HepG2 (cell line): ENCODE measurements around the gene DHX8. TPM values are rescaled to one million over a fixed set of nuclear protein-coding genes. Genes with fewer than 3 reads are reported as not detected.

Source experiments
- ATF2 ChIP-seq: sonication (generic); formaldehyde crosslinking; IDR thresholded peaks from 2 replicates; pipeline ENCODE4 v1.4.0; 2020; ENCODE audit warnings: missing genetic modification reagents
- ATF3 ChIP-seq: sonication (generic); formaldehyde crosslinking; IDR thresholded peaks from 2 replicates; pipeline ENCODE4 v1.4.0; 2020; ENCODE audit warnings: missing genetic modification reagents
- CAMTA2 ChIP-seq: sonication (generic); formaldehyde crosslinking; IDR thresholded peaks from 2 replicates; pipeline ENCODE4 v1.4.0; 2020; ENCODE audit warnings: mild to moderate bottlenecking, missing genetic modification reagents, borderline replicate concordance
- CBX5 ChIP-seq: sonication (generic); formaldehyde crosslinking; IDR thresholded peaks from 2 replicates; pipeline ENCODE4 v1.4.0; 2020; ENCODE audit warnings: missing genetic modification reagents, borderline replicate concordance
- ELF4 ChIP-seq: sonication (generic); formaldehyde crosslinking; IDR thresholded peaks from 2 replicates; pipeline ENCODE4 v1.5.0; 2020; ENCODE audit warnings: missing genetic modification reagents, mild to moderate bottlenecking, moderate library complexity, borderline replicate concordance
- FOSL1 ChIP-seq: sonication (generic); formaldehyde crosslinking; IDR thresholded peaks from 2 replicates; pipeline ENCODE4 v1.9.0; 2021; ENCODE audit warnings: missing genetic modification reagents, borderline replicate concordance
- HBP1 ChIP-seq: IDR thresholded peaks from 2 replicates; pipeline ENCODE4 v1.6.1; 2016; ENCODE audit warnings: low read depth, control low read depth
- KDM2A ChIP-seq: sonication (generic); formaldehyde crosslinking; IDR thresholded peaks from 2 replicates; pipeline ENCODE4 v1.4.0; 2020; ENCODE audit warnings: low read depth, missing genetic modification reagents, borderline replicate concordance
- POGK ChIP-seq: sonication (generic); formaldehyde crosslinking; conservative IDR thresholded peaks from 2 replicates; pipeline ENCODE4 v1.8.0; 2022; ENCODE audit warnings: mild to moderate bottlenecking, moderate library complexity, missing genetic modification reagents
- RARA ChIP-seq: IDR thresholded peaks from 2 replicates; pipeline ENCODE4 v1.6.1; 2016; ENCODE audit warnings: missing genetic modification reagents, missing compliant biosample characterization
- REPIN1 ChIP-seq: sonication (generic); formaldehyde crosslinking; IDR thresholded peaks from 2 replicates; pipeline ENCODE4 v1.8.0; 2022; ENCODE audit warnings: missing genetic modification reagents, low read depth, mild to moderate bottlenecking, borderline replicate concordance
- SCMH1 ChIP-seq: sonication (generic); formaldehyde crosslinking; IDR thresholded peaks from 2 replicates; pipeline ENCODE4 v1.9.0; 2021; ENCODE audit warnings: missing genetic modification reagents, mild to moderate bottlenecking, borderline replicate concordance
- TP53 ChIP-seq: sonication (generic); formaldehyde crosslinking; conservative IDR thresholded peaks from 2 replicates; pipeline ENCODE4 v1.4.0; 2020; ENCODE audit warnings: missing genetic modification reagents
- ZFP41 ChIP-seq: sonication (generic); formaldehyde crosslinking; IDR thresholded peaks from 2 replicates; pipeline ENCODE4 v1.4.0; 2020; ENCODE audit warnings: mild to moderate bottlenecking, missing genetic modification reagents, borderline replicate concordance
- ZFP62 ChIP-seq: sonication (generic); formaldehyde crosslinking; IDR thresholded peaks from 2 replicates; pipeline ENCODE4 v1.4.0; 2020; ENCODE audit warnings: missing genetic modification reagents
- ZMYM3 ChIP-seq: sonication (generic); formaldehyde crosslinking; IDR thresholded peaks from 2 replicates; pipeline ENCODE4 v1.5.1; 2020; ENCODE audit warnings: mild to moderate bottlenecking, missing genetic modification reagents
- ZNF160 ChIP-seq: sonication (generic); formaldehyde crosslinking; IDR thresholded peaks from 2 replicates; pipeline ENCODE4 v1.8.0; 2022; ENCODE audit warnings: mild to moderate bottlenecking, inconsistent platforms, missing genetic modification reagents
- ZNF333 ChIP-seq: sonication (generic); formaldehyde crosslinking; IDR thresholded peaks from 2 replicates; pipeline ENCODE4 v1.4.0; 2020; ENCODE audit warnings: mild to moderate bottlenecking, missing genetic modification reagents, borderline replicate concordance
- ZNF432 ChIP-seq: sonication (generic); formaldehyde crosslinking; IDR thresholded peaks from 2 replicates; pipeline ENCODE4 v1.5.0; 2020; ENCODE audit warnings: missing genetic modification reagents, mild to moderate bottlenecking, borderline replicate concordance
- ZNF44 ChIP-seq: sonication (generic); formaldehyde crosslinking; IDR thresholded peaks from 2 replicates; pipeline ENCODE4 v1.5.1; 2020; ENCODE audit warnings: mild to moderate bottlenecking, missing genetic modification reagents
- ZNF569 ChIP-seq: sonication (generic); formaldehyde crosslinking; IDR thresholded peaks from 2 replicates; pipeline ENCODE4 v1.5.0; 2020; ENCODE audit warnings: mild to moderate bottlenecking, missing genetic modification reagents, moderate library complexity, borderline replicate concordance
- ZNF615 ChIP-seq: sonication (generic); formaldehyde crosslinking; IDR thresholded peaks from 2 replicates; pipeline ENCODE4 v1.5.0; 2020; ENCODE audit warnings: mild to moderate bottlenecking, missing genetic modification reagents, borderline replicate concordance
- ZNF672 ChIP-seq: sonication (generic); formaldehyde crosslinking; IDR thresholded peaks from 2 replicates; pipeline ENCODE4 v1.8.1; 2022; ENCODE audit warnings: missing genetic modification reagents
- ZNF770 ChIP-seq: sonication (generic); formaldehyde crosslinking; IDR thresholded peaks from 2 replicates; pipeline ENCODE4 v1.5.0; 2020; ENCODE audit warnings: mild to moderate bottlenecking, missing genetic modification reagents
- ZNF773 ChIP-seq: sonication (generic); formaldehyde crosslinking; IDR thresholded peaks from 2 replicates; pipeline ENCODE4 v1.4.0; 2020; ENCODE audit warnings: missing genetic modification reagents, borderline replicate concordance
- polyA plus RNA-seq, 8 experiments: library from polyadenylated mRNA; depleted of rRNA in 3 of 8; stranded (reverse) in 7 of 8; unstranded in 1 of 8; fragments of >200 nt; fragmentation: Illumina TruSeq in 4 of 8; extraction: Trizol in 4 of 8; gene quantifications; 2 replicates each; pipeline versions ENCODE4 v1.2.1 to v1.2.3, GENCODE V29; 2011 to 2016; ENCODE audit warnings: low read depth in 4 of 8, missing spikeins in 1 of 8, mixed read lengths in 1 of 8; ENCODE audit not compliant: insufficient read depth in 1 of 8
- total RNA-seq, 5 experiments: library from RNA; depleted of rRNA; stranded (reverse); fragments of >200 nt; fragmentation: Illumina TruSeq; extraction: Trizol; gene quantifications; 2 replicates each; pipeline ENCODE4 v1.2.3, GENCODE V29; 2016; ENCODE audit warnings: low read depth in 1 of 5

DHX8 gene
- total and polyA plus RNA-seq, 2 of the 13 experiments (the other 11 are each of a cell fraction or from before 2014, with no cell fraction given) = 24.8 to 48.9 TPM

- no peak for TF ChIP-seq ZNF160 (CRISPR knock-in tag)
- peak; percentile 95 for TF ChIP-seq ZNF770 (CRISPR knock-in tag)
- TF ChIP-seq ZNF773 = no peak
- TF ChIP-seq ZFP62 = no peak
- TF ChIP-seq ZNF615 = 0 out of 2 replicates have a peak, but pooled peaks have one; percentile 50
- TF ChIP-seq POGK = no peak
- TF ChIP-seq ATF2 = no peak
- no peak for TF ChIP-seq CBX5
- no peak for TF ChIP-seq ZNF432 (CRISPR knock-in tag)
- TF ChIP-seq ZNF569 = no peak
- TF ChIP-seq FOSL1 (CRISPR knock-in tag) = peak; percentile 90
- TF ChIP-seq ELF4 (CRISPR knock-in tag) = no peak
- TF ChIP-seq ZMYM3 = no peak
- no peak for TF ChIP-seq CAMTA2 (CRISPR knock-in tag)
- no peak for TF ChIP-seq KDM2A (CRISPR knock-in tag)
- no peak for TF ChIP-seq REPIN1 (CRISPR knock-in tag)
- no peak for TF ChIP-seq ZNF672
- TF ChIP-seq RARA (CRISPR knock-in tag) = peak; percentile 41
- TF ChIP-seq ZNF44 (CRISPR knock-in tag) = no peak
- TF ChIP-seq SCMH1 (CRISPR knock-in tag) = no peak
- no peak for TF ChIP-seq ZNF333 (CRISPR knock-in tag)
- peak; percentile 82 for TF ChIP-seq ATF3 (CRISPR knock-in tag)
- TF ChIP-seq HBP1 (CRISPR knock-in tag) = 0 out of 2 replicates have a peak, but pooled peaks have one; percentile 30
- TF ChIP-seq ZFP41 (CRISPR knock-in tag) = no peak
- no peak for TF ChIP-seq TP53 (CRISPR knock-in tag)
Measured at GRCh38 chr17:43531955-43532354, 48.2 kb downstream of the DHX8 start (continued).
